Left lung (tissue), 10 donors: ENCODE data around the gene TMEM40. TPM values are rescaled to one million over a fixed set of nuclear protein-coding genes. Genes with fewer than 3 reads are reported as not detected.

Experiments used
- ATAC-seq: fragments of 200-7000 bp; cut with Tn5 transposase; one replicate; pipeline ENCODE4 v1.9.1; 2020; ENCODE audit warnings: moderate library complexity
- DNase-seq, 4 donors: peaks; one replicate each; pipeline ENCODE4 v3.0.0-alpha.2; 2013 to 2020
- H3K27ac ChIP-seq, 2 donors: fragments of 200-600 bp; sonication (generic) in 1 of 2; one replicate each; pipeline versions ENCODE4 v1.5.0 to v1.8.0; 2020 to 2021
- H3K27me3 ChIP-seq, 2 donors: fragments of 200-600 bp; sonication (generic) in 1 of 2; one replicate each; pipeline versions ENCODE4 v1.5.0 to v1.8.0; 2020 to 2021
- H3K36me3 ChIP-seq, 2 donors: fragments of 200-600 bp; sonication (generic) in 1 of 2; one replicate each; pipeline versions ENCODE4 v1.5.0 to v1.8.0; 2020 to 2021
- H3K4me1 ChIP-seq, 2 donors: fragments of 200-600 bp; one replicate each; pipeline ENCODE4 v1.8.0; 2021
- H3K4me3 ChIP-seq, 2 donors: fragments of 200-600 bp; sonication (generic) in 1 of 2; one replicate each; pipeline versions ENCODE4 v1.5.0 to v1.8.0; 2020 to 2021; ENCODE audit warnings: mild to moderate bottlenecking in 1 of 2
- H3K9me3 ChIP-seq, 2 donors: fragments of 200-600 bp; sonication (generic) in 1 of 2; one replicate each; pipeline versions ENCODE4 v1.5.0 to v1.8.0; 2020 to 2021
- CTCF ChIP-seq, 2 donors: fragments of 200-600 bp; sonication (generic) in 1 of 2; IDR thresholded peaks; one replicate each; pipeline versions ENCODE4 v1.5.0 to v1.8.0; 2021; ENCODE audit warnings: antibody characterized with exemption in 2 of 2
- intact Hi-C, 2 donors: fragments of 100-400 bp; cut with DNase I; formaldehyde crosslinking; loops; one replicate each; pipeline versions ENCODE4 v1.11.2 to v1.14.2; 2022
- polyA plus RNA-seq, 6 donors: library from polyadenylated mRNA; unstranded; fragments of 120-200 nt; gene quantifications; one replicate each; pipeline ENCODE4 v1.2.1, GENCODE V29; 2013; ENCODE audit not compliant: insufficient read length in 6 of 6
- total RNA-seq, 2 donors: library from RNA; stranded (reverse); fragmentation: NEBNext Ultra II Directional; extraction: Animal tissue kit (Norgen Biotek cat#: 25700); gene quantifications; one replicate each; pipeline ENCODE4 v1.2.1, GENCODE V29; 2021
- donor health status: DM: no; HTN: yes; CAD: no.
- donor health status: DM: no; HTN: no; CAD: no.

Gene TMEM40
- total and polyA plus RNA-seq, 8 donors = 1.1 to 2.4 (median 1.5) TPM; not detected in 1

- DNase-seq = no peak
- no peaks in the 10 kb centered on the region for H3K27me3 ChIP-seq
- no peak for ATAC-seq
- H3K4me3 ChIP-seq = no peak overlapping the region
- intact Hi-C loops = no loop called here
- peaks cover 0 to 5% of the 10 kb centered on the region in 2 donors for H3K4me1 ChIP-seq
- H3K36me3 ChIP-seq = no peaks in the 10 kb centered on the region
- H3K27ac ChIP-seq = no peak overlapping the region
- no peak for TF ChIP-seq CTCF (IDR thresholded peaks at IDR 0.05)
- H3K9me3 ChIP-seq = no peaks in the 10 kb centered on the region
Measured at GRCh38 chr3:12751571-12751970, 7.5 kb downstream of the TMEM40 start.

DNA sequence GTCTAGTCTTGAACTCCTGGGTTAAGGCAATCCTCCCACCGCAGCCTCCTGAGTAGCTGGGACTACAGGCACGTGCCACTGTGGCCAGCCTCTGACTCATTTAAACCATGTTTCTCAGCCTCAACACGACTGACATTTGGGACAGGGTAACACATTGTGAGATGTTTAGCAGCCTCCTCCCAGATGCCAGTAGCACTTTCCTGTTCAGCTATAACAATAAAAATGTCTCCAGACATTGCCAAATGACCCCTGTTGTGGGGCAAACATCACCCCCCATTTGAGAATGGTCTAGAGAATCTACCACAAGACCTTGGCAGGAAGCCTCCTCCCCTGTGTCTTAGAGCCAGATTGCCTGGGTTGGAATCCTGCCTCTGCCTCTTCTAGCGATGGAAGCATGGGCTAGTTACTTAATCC is 8.4 kb downstream of the TMEM40 start:
- Histone ChIP-seq H3K27ac (peak overlapping the region in 1 of 2 donors; percentile 30), H3K9me3 (no peaks in the 10 kb centered on the region), H3K4me1 (peaks cover 0 to 5% of the 10 kb centered on the region in 2 donors), H3K27me3 (no peaks in the 10 kb centered on the region), H3K4me3 (no peak overlapping the region), H3K36me3 (no peaks in the 10 kb centered on the region)
- TF ChIP-seq CTCF (IDR thresholded peaks at IDR 0.05) = no peak
- ATAC-seq (peak; percentile 52), DNase-seq (no peak)
- intact Hi-C loops = no loop called here

DNA sequence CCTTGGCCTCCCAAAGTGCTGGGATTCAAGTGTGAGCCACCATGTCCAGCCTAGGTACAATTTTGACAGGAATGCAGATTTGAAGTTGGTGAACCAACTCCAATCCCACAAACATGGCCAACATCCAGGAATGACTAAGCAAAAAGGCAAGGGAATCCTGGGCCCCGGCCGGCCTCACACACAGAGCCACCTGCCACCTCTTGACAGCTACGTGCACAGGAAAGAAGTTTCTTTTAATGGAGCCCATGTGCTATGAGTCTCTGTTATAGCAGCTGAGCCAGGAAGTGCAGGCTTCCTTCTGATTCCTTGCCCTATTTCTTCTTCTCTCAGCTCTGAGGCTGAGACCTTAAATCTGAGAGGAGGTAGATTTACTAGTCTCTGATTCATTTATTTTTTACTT is 8.8 kb downstream of the TMEM40 start:
- TF ChIP-seq CTCF (IDR thresholded peaks at IDR 0.05) = no peak
- no peak overlapping the region for H3K4me3 ChIP-seq
- intact Hi-C loops = no loop called here
- peak in 1 of 4 donors; percentile 51 for DNase-seq
- no peaks in the 10 kb centered on the region for H3K27me3 ChIP-seq
- peak; percentile 81 for ATAC-seq
- H3K27ac ChIP-seq = peak overlapping the region in 1 of 2 donors; percentile 30
- no peaks in the 10 kb centered on the region for H3K36me3 ChIP-seq
- H3K4me1 ChIP-seq = peaks cover 0 to 5% of the 10 kb centered on the region in 2 donors
- H3K9me3 ChIP-seq = no peaks in the 10 kb centered on the region

GRCh38 chr3:12748477-12748876 is 10.6 kb downstream of the TMEM40 start:
- H3K27me3 ChIP-seq = no peaks in the 10 kb centered on the region
- intact Hi-C loops = no loop called here
- no peak overlapping the region for H3K27ac ChIP-seq
- H3K9me3 ChIP-seq = no peaks in the 10 kb centered on the region
- H3K36me3 ChIP-seq = no peaks in the 10 kb centered on the region
- H3K4me1 ChIP-seq = peaks cover 0 to 5% of the 10 kb centered on the region in 2 donors
- ATAC-seq (no peak), DNase-seq (no peak)
- TF ChIP-seq CTCF (IDR thresholded peaks at IDR 0.05) = no peak
- no peak overlapping the region for H3K4me3 ChIP-seq

DNA sequence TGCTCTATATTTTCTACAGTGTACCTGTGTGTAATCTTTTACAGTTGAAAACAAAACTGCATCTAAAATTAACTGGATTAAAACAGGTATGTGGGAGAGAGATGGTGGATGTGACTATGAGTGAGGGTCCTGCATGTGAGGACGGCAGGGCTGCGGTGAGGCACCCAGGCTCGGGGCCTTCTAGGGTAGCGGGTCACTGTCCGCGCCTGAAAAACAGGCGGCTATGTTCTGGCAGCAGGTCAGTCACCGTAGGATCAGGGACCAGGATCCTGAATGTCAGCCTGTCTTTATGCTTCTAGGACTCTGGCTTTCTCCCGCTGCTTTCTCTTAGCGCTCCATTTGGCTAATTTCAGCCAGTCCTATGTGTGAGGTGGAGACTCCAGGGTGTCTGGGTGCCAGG is 12.6 kb downstream of the TMEM40 start:
- H3K9me3 ChIP-seq = no peaks in the 10 kb centered on the region
- H3K4me1 ChIP-seq = peaks cover 0 to 5% of the 10 kb centered on the region in 2 donors
- DNase-seq (no peak), ATAC-seq (no peak)
- no peaks in the 10 kb centered on the region for H3K27me3 ChIP-seq
- no peak for TF ChIP-seq CTCF (IDR thresholded peaks at IDR 0.05)
- H3K27ac ChIP-seq = no peak overlapping the region
- no peaks in the 10 kb centered on the region for H3K36me3 ChIP-seq
- no peak overlapping the region for H3K4me3 ChIP-seq
- intact Hi-C loops = no loop called here
